ENCODE measurements around the gene UQCRHL.

UQCRHL gene

DNA sequence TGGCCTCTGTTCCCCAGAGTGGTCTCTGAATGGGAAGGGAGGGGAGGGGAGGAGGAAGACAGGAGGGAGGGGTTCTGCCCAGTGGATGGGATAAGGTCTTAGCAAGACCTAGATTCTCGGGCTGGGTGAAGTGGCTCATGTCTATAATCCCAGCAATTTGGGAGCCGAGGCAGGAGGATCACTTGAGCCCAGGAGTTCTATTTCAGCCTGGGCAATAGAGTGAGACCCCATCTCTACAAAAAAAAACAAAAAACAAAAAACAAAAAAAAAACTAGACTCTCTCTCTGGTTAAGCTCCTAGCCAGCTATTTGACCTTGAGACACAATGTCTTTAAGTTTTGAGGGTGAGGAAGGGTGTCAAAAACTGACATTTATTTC is 11.4 kb downstream of the UQCRHL start:
- no peak for FAIRE-seq

DNA sequence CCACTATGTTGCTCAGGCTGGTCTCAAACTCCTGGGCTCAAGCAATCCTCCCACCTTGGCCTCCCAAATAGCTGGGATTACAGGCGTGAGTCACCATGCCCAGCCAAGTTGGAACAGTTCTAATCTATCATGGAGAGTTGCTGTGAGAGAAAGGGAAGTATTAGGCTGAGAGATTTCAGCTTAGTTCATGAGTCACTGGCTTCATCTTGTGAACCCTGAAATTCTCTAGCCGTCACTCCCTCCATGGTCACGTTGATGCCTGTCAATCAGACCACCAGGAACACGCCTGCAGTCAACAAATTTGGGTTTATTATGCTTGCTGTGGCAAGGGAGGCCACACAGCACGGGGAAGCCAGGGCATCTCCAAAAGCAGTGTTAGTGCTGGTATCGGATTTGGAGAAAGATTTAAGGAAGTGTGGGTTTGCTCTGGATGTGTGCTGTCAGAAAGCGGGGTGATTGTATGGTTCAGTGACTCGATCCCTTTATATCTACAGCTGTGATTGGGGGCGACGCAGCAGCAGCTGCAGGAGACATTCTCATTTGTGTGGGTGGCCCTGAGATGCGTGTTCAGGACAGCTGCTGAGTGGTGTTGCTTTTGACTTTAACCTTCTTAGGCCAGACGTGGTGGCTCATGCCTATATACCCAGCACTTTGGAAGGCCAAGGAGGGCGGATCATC is 18.7 kb downstream of the UQCRHL start:
- no peak for FAIRE-seq

DNA sequence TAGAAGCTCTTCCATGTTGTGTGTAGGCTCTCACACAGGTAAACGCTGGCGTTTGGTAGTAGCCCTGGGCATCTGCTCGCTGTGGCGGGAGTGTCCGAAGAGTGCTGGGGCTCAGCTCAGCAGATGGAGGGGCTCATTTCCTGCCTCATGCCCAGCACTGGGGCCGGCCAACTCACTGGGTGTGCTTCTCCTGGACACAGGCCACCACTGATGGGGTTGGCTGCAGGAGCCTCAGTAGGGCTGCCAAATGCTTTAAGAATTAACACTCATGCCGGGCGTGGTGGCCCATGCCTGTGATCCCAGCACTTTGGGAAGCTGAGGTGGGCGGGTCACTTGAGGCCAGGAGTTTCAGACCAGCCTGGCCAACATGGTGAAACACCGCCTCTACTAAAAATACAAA is 20.9 kb downstream of the UQCRHL start:
- no peak for FAIRE-seq

DNA sequence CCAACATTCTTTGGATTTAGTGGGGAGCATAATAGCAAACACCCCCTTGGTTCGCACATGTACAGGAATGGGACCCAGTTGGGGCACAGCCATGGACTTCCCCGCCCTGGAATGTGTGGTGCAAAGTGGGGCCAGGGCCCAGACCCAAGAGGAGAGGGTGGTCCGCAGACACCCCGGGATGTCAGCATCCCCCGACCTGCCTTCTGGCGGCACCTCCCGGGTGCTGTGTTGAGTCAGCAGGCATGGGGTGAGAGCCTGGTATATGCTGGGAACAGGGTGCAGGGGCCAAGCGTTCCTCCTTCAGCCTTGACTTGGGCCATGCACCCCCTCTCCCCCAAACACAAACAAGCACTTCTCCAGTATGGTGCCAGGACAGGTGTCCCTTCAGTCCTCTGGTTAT is 21.8 kb downstream of the UQCRHL start:
- no peak for FAIRE-seq

DNA sequence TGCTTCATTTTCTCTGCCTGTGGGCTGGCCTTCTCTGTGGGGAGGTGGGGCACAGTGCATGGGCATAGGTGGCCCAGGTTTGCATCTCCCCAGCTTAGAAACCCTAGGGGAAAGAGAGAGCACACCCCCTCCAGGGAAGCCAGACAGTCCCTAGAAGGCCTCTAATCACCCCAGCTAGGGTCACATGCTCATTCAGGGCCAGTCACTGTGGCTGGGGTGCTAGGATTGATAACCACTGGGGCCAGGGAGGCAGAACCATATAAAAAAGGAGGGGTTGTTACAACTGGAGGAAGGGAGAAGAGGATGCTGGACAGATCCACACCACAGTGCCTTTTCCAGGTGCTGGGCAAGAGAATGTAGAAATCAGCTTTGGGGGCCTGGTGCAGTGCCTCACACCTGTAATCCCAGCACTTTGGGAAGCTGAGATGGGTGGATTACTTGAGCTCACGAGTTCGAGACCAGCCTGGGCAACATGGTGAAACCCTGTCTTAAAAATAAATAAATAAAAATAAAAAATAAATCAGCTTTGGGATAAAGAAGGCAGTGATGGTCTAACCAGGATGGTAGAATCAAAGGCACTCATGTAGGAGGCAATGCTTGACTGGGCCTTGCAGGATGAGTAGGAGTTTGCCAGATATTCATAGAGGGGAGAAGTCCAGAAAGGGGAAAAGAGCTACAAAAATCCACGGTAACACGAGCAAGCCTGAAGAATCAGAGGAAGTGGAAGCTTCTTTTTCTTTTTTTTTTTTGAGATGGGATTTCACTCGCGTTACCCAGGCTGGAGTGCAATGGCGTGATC is 29.3 kb downstream of the UQCRHL start:
- no peak for FAIRE-seq

DNA sequence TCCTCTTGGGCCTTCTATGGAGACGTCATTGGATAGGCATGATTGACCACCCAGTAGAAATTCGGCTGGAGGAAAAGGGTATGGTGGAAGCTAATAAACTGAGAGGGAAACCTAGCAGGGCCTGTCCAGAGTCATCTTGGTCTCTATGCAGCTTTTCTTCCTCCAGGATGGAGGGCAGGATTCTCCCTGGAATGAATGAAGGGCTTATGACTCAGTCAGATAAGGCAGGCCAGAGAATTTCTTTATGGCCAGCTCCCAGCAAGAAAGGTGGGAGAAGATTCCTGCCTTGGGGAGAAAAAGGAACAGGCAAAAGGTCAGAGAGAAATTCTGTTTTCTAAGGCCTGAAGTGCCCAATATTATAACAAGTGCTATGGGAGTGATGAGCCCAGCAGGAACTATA is 31.7 kb downstream of the UQCRHL start:
- FAIRE-seq = no peak

DNA sequence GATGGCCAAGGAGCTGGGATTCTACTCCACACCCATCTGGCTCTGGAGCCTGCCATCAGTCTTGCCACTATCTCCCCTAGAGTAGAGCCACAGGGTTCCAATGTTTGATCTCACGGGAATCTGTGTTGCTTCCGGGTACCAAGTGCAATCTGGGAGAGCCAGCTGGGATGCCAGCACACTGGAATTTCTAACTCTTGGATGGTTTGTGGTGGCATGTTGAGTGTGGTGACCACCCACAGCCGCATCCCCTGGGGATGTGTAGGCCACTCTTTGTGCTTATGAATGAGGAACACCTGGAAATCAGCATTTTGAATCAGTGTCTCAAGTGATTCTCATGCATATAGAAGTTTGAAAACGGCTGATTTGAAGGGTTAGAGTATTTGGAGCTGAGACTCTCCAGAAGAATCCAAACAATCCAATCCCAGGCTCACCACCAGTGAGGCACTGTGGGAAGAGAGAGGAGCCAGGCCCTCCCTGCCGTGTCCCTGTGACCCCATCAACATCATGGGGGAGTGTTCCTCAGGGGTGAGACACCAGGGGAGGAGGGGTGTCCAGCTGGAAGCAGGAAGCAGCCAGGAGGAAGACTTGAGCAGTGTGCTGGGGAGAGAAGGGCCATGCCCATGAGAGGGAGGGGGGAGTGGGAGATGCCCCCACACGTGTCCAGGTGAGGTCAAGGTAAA is 35.5 kb downstream of the UQCRHL start:
- FAIRE-seq = no peak

DNA sequence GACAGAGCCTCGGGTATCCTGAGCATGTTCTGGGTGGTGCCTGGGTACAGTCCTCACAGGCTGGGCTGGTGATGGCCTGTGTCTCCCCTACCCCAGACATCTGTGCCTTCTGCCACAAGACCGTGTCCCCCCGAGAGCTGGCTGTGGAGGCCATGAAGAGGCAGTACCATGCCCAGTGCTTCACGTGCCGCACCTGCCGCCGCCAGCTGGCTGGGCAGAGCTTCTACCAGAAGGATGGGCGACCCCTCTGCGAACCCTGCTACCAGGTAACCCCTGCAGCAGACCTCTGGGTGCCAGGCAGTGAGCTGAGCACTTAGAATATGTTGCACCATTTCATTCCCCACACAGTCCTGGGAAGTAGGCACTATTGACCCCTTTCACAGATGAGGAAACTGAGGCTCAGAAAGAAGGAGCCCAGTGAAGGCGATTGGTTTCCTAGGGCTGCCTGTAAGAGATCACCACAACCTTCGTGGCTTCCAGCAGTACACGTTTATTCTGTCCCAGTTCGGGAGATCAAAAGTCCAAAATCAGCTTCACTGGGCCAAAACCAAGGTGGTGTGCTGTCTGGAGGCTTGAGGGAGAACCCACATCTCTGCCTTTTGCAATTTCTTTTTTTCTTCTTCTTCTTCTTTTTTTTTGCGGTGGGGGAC is 37.0 kb downstream of the UQCRHL start:
- no peak for FAIRE-seq

DNA sequence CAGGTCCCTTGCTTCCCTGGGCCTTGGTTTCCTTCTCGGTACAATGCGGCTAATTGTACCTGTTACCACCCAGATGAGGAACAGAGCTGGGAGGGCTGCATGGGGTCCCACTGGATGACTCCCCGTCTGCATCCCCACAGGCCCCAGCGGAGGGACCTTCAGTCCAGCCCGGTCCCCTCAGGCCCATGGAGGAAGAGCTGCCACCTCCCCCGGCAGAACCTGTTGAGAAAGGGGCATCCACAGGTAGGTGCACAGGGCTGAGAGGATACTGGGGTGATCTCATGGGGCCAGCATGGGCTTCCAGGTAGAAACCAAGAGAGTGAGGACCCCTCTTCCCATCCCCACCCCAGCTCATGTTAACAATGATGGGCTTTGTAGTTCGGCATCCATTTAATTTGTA is 39.1 kb downstream of the UQCRHL start:
- FAIRE-seq = no peak

DNA sequence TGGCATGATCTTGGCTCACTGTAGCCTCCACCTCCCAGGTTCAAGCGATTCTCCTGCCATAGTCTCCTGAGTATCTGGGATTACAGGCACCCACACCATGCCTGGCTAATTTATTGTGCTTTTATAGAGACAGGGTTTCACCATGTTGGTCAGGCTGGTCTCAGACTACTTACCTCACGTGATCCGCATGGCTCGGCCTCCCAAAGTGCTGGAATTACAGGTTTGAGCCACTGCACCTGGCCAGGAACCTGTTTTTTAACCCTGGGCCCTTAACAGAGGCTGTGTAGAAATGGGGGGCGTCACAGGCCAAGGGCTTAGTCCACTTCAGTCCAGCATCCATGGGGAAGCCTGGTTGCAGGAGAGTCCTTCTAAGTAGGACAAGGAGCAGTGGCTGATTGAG is 39.5 kb downstream of the UQCRHL start:
- FAIRE-seq = no peak

DNA sequence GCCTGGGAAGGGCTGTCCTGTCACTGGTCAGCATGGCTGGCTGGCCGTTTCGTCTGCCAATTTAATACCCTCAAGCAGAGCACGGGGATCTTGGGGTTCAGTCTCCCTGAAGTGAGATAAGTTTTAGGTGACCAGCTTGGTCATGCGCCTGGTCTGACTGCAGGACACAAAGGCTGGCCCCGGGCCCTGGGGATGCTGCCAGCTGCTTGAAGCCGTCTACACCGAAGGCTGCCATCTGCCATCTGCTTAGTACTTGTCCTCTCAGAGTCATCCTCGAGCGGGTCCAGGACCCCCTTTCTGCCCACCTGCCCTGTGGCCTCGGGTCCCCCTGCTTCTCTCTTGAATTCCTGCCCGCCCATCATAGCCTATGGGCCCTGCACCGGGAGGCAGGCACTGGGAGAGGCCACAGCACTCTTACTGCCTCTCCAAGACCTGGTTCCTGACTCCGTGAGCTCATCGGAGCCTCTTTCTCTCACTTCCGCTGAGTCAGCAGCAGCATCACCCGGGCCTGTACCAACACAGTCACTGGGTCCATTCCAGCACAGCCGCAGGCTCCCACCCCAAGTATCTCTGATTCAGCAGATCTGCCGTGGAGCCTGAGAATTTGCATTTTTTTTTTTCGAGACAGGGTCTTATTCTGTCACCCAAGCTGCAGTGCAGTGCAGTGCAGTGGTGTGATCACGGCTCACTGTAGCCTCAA is 41.8 kb downstream of the UQCRHL start:
- no peak for FAIRE-seq

DNA sequence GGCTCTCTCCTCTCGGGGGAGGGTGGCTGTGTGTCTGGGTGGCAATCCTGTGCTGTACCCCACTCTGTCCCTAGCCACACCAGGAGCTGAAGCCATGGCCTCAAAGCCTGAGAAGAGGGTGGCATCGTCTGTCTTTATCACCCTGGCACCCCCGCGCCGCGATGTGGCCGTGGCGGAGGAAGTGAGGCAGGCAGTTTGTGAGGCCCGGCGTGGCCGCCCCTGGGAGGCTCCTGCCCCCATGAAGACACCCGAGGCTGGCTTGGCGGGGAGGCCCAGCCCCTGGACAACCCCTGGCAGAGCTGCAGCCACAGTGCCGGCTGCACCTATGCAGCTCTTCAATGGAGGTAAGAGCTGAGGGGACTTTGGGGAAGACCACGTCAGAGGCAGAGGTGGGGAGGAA is 42.6 kb downstream of the UQCRHL start:
- FAIRE-seq = no peak

DNA sequence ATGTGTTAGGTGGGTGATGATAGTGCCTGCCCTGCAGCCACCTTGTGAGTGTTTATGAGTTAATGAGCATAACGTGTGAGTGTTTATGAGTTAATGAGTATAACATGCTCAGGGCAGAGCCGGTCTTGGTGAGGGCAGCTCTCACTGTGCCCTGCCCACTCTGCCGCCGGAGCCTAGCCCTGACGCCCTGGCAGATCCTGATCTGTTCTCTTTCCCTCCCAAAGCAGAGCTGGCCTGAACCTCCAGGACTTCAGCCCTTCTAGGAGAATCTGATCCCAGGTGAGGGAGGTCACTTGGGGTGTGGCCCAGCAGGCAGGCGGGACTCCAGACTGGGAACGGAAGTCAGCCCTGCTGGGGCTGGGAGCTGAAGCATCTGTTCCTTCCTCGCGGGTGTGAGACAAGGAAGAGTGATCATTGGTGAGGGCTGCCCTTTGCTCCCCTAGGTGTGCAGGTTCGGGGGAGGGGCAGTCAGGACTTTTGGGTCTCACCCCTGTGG is 43.1 kb downstream of the UQCRHL start:
- no peak for FAIRE-seq

DNA sequence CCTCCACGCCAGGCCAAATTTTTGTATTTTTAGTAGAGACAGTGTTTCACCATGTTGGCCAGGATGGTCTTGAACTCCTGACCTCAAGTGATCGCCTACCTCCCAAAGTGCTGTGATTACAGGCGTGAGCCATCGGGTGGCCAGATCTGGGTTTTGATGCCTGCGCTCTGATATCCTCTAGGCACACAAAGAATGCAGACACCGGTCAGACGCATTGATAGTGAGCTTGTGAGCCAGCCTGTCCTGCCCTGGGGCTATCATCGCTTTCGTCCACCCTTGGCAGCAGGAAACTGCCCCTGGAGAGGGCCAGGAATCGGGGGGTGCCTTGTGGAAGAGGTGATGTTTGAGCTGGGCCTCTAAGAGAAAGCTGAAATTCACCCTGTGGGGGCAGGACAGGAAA is 44.9 kb downstream of the UQCRHL start:
- no peak for FAIRE-seq

DNA sequence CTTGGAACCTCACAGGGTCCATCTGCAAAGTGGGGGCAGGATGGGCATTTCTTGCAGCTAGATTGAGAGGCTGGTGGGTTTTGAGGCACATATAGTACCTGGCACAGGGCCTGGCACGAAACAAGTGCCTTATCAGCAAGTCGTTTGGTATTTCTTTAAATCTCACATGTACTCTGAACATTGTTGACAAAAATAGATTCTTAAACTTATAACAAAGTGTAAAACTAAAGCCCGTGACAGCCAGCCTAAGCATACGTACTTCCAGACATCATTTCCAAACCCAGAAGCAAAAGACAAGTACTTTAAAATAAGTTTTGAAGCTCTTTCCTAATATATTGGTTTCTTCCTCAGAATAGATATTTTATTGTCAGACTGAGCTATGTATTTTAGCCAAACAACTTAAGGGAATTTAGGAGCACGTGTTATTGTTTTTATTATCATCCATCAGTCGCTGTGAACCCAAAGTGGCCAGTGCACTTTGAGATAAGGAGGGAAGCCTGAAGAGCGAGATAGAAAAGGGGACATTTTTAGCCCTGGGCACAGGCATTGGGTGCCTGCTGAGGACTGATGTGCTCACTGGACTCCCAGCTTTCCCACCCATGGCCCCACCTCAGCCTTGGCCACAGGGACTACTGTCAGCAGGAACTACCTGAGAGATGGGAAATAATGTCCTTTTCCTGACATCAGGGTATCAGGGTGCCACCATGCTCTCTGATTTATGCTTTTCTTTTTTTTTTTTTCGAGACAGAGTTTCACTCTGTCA is 45.9 kb downstream of the UQCRHL start:
- FAIRE-seq = peak; percentile 13

DNA sequence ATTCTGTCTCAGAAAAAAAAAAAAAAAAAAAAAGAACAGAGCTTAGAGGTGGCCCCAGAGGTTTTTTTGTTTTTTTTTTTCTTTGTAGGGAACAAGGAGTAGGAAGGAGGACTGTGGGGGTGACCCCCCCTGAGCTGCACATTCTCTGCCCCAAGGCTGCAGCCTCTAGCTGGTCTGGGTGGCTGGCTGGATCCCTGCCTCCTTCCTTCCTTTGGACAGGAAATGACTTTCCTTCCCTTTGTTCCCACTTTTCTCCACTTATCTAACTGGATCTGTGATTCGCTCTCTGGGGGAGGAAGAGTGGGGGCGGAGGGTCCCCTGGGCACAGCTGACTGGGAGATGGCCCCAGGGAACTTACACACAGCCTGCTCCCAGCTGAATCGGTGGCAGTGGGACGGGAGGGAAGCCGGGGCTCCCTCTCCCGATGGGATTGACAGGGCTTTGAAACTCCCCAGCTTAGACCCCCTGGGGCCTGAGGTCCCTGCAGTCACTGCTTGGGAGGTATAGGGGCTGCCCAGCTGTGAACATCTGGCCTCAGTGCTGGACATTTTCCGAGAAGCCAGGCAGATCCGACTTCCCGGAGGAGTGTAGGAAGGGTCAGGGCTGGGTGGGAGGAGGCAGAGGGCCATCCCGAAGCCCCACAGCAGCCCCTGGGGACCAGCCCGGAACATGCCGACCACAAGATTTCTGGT is 46.8 kb downstream of the UQCRHL start:
- no peak for FAIRE-seq

DNA sequence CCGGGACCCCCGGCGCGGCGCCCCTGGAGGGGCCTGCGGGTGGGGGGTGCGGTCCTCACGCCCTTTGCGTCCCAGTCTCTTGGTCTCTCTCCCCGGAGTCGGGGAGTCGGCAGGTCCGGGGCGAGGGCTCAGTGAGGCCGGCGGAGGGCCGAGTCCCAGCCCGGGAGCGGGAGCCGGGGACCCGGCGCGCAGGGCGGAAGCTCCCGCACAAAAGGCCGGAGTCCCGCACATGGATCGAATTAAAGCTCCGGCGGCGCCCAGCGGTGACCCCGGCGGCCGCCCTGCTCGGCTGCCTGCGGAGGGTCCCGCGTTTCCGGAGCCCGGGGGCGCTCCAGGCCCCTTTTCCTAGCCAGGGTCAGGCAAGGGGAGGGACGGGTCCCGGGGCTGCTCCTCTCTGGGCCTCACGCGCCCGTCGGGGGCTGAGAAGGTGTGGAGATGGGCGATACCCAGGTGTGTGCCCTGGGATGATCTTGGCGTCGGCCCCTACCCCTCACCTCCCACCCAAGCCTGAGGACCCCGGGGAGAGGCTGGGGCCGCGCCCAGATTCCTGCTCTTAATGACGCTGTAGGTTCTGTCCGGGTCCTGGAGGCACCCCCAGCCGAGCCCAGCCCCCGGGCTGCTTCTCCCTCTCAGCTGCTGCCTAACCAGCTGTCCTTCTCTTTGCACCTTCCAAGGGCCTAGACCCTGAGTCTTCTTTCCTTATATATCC is 48.3 kb downstream of the UQCRHL start:
- no peak for FAIRE-seq

DNA sequence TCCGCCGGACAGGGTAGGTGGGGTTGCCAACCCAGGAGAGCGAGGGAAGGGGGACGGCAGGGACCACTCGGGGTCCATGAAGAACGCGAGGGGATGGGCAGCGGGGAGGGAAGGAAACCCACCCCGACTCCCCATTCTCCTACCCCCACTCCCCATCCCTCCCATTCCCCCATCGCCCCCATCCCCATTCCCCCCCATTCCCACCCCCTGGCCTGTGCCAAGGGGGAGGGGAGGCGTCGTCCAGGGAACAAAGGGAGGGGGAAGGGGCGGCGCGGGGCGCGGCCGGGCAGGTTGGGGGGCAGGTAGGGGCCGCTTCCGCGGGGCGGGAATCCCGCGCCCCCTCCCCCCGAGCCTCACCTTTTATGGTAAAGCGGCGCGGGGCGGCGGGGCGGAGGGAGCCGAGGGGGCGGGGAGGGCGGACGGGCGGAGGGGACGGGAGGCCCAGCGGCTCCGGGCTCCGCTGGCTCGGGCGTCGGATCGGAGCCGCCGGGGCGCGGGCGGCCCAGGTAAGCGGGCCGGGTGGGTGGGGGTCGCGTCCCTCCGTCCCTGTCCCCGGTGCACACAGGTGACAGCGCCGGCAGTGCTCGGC is 49.0 kb downstream of the UQCRHL start, which contains the start of gene FBLIM1:
FBLIM1 (plus strand) TSS at position 453 of the 589 bp plus-strand sequence. CDS start 6,189 bp downstream, outside the sequence.
- no peak for FAIRE-seq

DNA sequence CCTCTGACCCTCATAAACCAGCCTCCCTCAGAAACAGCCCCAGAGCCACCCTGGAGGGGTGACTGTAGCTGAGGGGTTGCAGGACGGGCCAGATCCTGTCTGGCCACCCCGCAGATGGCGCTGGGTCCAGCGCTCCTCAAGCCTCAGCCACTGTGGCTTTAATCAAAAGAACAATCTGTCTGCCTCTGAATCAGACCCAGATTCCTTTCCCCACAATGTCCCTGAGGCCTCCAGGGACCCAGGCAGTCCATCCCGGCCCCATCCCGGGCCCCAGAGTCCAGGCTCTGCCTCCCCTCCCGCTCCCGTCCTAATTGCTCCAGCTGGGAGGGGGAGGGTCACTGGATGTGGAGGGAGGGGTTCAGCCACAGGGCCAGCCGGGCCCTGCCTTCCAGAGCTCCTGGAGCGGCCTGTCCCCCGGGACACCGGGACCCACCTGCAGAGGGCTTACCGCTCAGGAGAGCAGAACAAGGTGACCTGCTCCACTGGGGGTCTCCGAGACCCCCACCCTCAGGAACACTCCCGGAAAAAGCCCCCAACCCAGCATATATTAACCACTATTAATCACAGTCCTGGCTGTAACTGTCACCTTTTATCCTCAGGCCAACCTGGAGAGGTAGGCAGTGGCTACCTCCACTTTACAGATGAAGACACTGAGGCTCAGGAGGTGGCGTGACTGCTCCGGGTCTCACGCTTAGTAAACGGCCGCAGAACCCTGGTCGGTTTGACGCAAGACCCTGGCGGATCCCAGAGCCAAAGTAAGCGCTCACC is 49.7 kb downstream of the UQCRHL start:
- FAIRE-seq = no peak
